A549 (cell line): ENCODE data around the gene DIP2C. TPM values are rescaled to one million over a fixed set of nuclear protein-coding genes. Genes with fewer than 3 reads are reported as not detected.

Experiments
- ATAC-seq, 2 experiments: fragments of 200-7000 bp in 1 of 2; fragments of >200 bp in 1 of 2; cut with Nextera tagmentation in 1 of 2; cut with Tn5 transposase in 1 of 2; 3 replicates each; pipeline versions ENCODE4 v1.8.0 to v1.9.1; 2018 to 2020; ENCODE audit warnings: mild to moderate bottlenecking in 1 of 2, moderate library complexity in 1 of 2
- CTCF ChIA-PET: fragments of 300-600 bp; sonication (Branson Sonifier 250); formaldehyde crosslinking; extraction: SDS; loops from one replicate; lab custom pipeline; 2021; ENCODE audit warnings: antibody characterized with exemption, inconsistent platforms; lab: Yijun Ruan, JAX
- POLR2A ChIA-PET: fragments of 350-600 bp; formaldehyde crosslinking; extraction: SDS; loops from one replicate; lab custom pipeline; 2021; ENCODE audit warnings: antibody characterized with exemption, inconsistent platforms; lab: Yijun Ruan, JAX
- DNase-seq, 2 experiments: peaks; one replicate each; pipeline versions ENCODE4 v3.0.0 to v3.0.0-alpha.2; 2011 to 2016; ENCODE audit warnings: low read depth in 1 of 2, low spot score in 1 of 2
- FAIRE-seq: peaks from 2 replicates; lab custom pipeline; 2011; peaks lifted over from hg19 to GRCh38; lab: Jason Lieb, UNC
- H3K27ac ChIP-seq, 2 experiments: fragments of >200 bp; sonication (Bioruptor Twin); formaldehyde crosslinking; 3 replicates each; pipeline ENCODE4 v1.5.1; 2016 to 2017
- H3K4me1 ChIP-seq: fragments of >200 bp; sonication (Bioruptor Twin); formaldehyde crosslinking; 3 replicates; pipeline ENCODE4 v1.6.1; 2016
- H3K4me2 ChIP-seq: fragments of >200 bp; sonication (Bioruptor Twin); formaldehyde crosslinking; 3 replicates; pipeline ENCODE4 v1.6.1; 2016
- H3K4me3 ChIP-seq: fragments of >200 bp; sonication (Bioruptor Twin); formaldehyde crosslinking; 3 replicates; pipeline ENCODE4 v1.5.1; 2016
- H3K9me3 ChIP-seq: fragments of >200 bp; sonication (Bioruptor Twin); formaldehyde crosslinking; 3 replicates; pipeline ENCODE4 v1.6.1; 2016
- CBX2 ChIP-seq: fragments of 200-600 bp; sonication (generic); IDR thresholded peaks from 2 replicates; pipeline ENCODE4 v1.6.1; 2016; ENCODE audit warnings: low read depth, mild to moderate bottlenecking, borderline replicate concordance
- CBX8 ChIP-seq: fragments of 200-600 bp; sonication (generic); IDR thresholded peaks from 2 replicates; pipeline ENCODE4 v1.6.1; 2016
- CHD2 ChIP-seq: fragments of 150-350 bp; IDR thresholded peaks from 2 replicates; pipeline ENCODE4 v1.6.1; 2014; ENCODE audit warnings: low read length; ENCODE audit not compliant: partially characterized antibody
- EHF ChIP-seq: fragments of 250-450 bp; sonication (Bioruptor Pico); IDR thresholded peaks from 2 replicates; pipeline ENCODE4 v1.5.0; 2020; ENCODE audit warnings: mild to moderate bottlenecking
- EP300 ChIP-seq, 2 experiments: fragments of >200 bp; sonication (Bioruptor Twin); formaldehyde crosslinking; IDR thresholded peaks; 2 replicates in 1 of 2; 3 replicates in 1 of 2; pipeline ENCODE4 v1.6.1; 2016 to 2017
- FOSL2 ChIP-seq, 2 experiments: fragments of 450-650 bp in 1 of 2; fragments of >200 bp in 1 of 2; sonication (Bioruptor Twin) in 1 of 2; formaldehyde crosslinking; IDR thresholded peaks; 2 replicates each; pipeline versions ENCODE4 v1.5.0 to v1.6.1; 2016 to 2020; ENCODE audit warnings: mild to moderate bottlenecking in 1 of 2, moderate library complexity in 1 of 2
- GATA3 ChIP-seq: IDR thresholded peaks from 2 replicates; pipeline ENCODE4 v1.6.1; 2012; ENCODE audit warnings: borderline replicate concordance
- HDAC2 ChIP-seq: fragments of 200-600 bp; sonication (generic); IDR thresholded peaks from 2 replicates; pipeline ENCODE4 v1.6.1; 2016
- HEYL ChIP-seq: fragments of 250-450 bp; sonication (Bioruptor Pico); IDR thresholded peaks from 2 replicates; pipeline ENCODE4 v1.8.0; 2021; ENCODE audit warnings: mild to moderate bottlenecking, moderate library complexity
- MAFK ChIP-seq: fragments of 450-650 bp; IDR thresholded peaks from 2 replicates; pipeline ENCODE4 v1.6.1; 2014; ENCODE audit not compliant: partially characterized antibody
- MAX ChIP-seq: IDR thresholded peaks from 2 replicates; pipeline ENCODE4 v1.6.1; 2012
- NFE2L2 ChIP-seq: fragments of 150-350 bp; conservative IDR thresholded peaks from 2 replicates; pipeline ENCODE4 v1.6.1; 2014; ENCODE audit warnings: low read length
- POLR2A ChIP-seq: IDR thresholded peaks from 2 replicates; pipeline ENCODE4 v1.6.1; 2012; ENCODE audit warnings: mild to moderate bottlenecking, low read length
- POLR2AphosphoS2 ChIP-seq: conservative IDR thresholded peaks from 2 replicates; pipeline ENCODE4 v1.6.1; 2012; ENCODE audit warnings: low read length, improper control_type of control experiment, inconsistent platforms
- REST ChIP-seq: fragments of 200-600 bp; sonication (generic); IDR thresholded peaks from 2 replicates; pipeline ENCODE4 v1.6.1; 2016; ENCODE audit warnings: antibody characterized with exemption, mild to moderate bottlenecking, moderate library complexity
- TP53 ChIP-seq: fragments of 250-450 bp; sonication (Bioruptor Pico); IDR thresholded peaks from 2 replicates; pipeline ENCODE4 v1.5.0; 2021; ENCODE audit warnings: mild to moderate bottlenecking, moderate library complexity
- ZC3H11A ChIP-seq: fragments of 450-650 bp; IDR thresholded peaks from 2 replicates; pipeline ENCODE4 v1.6.1; 2014; ENCODE audit warnings: antibody characterized with exemption, mild to moderate bottlenecking
- WGBS: methylation state at CpG from one replicate; pipeline ENCODE4 v1.1.6; 2017; ENCODE audit errors: missing lambda C conversion rate; 5-methylcytosine and 5-hydroxymethylcytosine counted together
- polyA plus RNA-seq, 4 experiments: library from polyadenylated mRNA; depleted of rRNA in 3 of 4; stranded (reverse); fragments of >200 nt; fragmentation: RNase III in 1 of 4; extraction: RNeasy Plus Mini Kit Qiagen cat#74134 plus additional on column Dnase treatment in 1 of 4; gene quantifications; 2 replicates in 3 of 4; 3 replicates in 1 of 4; pipeline ENCODE4 v1.2.3, GENCODE V29; 2011 to 2017
- TF ChIP-seq, protein P1 (sequence below): fragments of >200 bp; sonication (Bioruptor Twin); formaldehyde crosslinking; IDR thresholded peaks from 3 replicates; pipeline ENCODE4 v1.5.1; 2016
- TF ChIP-seq, protein P2 (sequence below): fragments of 250-450 bp; sonication (Bioruptor Pico); IDR thresholded peaks from 2 replicates; pipeline ENCODE4 v1.5.0; 2021; ENCODE audit warnings: mild to moderate bottlenecking, moderate library complexity, borderline replicate concordance
- TF ChIP-seq, protein P3 (sequence below): fragments of 450-650 bp; IDR thresholded peaks from 2 replicates; pipeline ENCODE4 v1.6.1; 2014; ENCODE audit warnings: antibody characterized with exemption

DIP2C gene
- polyA plus RNA-seq, 2 of the 4 experiments (the other 2 are of a cell fraction) = 3.7 to 5.0 TPM

- ChIA-PET CTCF (no interaction called here), POLR2A (no interaction called here)
- Histone ChIP-seq H3K4me3 (no peak overlapping the region), H3K27ac (no peak overlapping the region), H3K9me3 (no peaks in the 10 kb centered on the region), H3K4me2 (no peak overlapping the region), H3K4me1 (peaks cover 4% of the 10 kb centered on the region; the same call in 1 of the 3 replicates)
- DNase-seq (no peak), FAIRE-seq (no peak), ATAC-seq (no peak)
- TF ChIP-seq ZC3H11A (no peak), FOSL2 (IDR thresholded peaks at IDR 0.05) (no peak), FOSL2 (CRISPR knock-in tag; IDR thresholded peaks at IDR 0.05) (no peak), HEYL (CRISPR knock-in tag) (no peak), CBX8 (no peak)
- 74% methylated on average over 23 of the region's 30 CpGs for WGBS
Observed at GRCh38 chr10:697097-697875, 7.8 kb upstream of the DIP2C start.

- FAIRE-seq = no peak
- DNase-seq = no peak
- H3K4me2 ChIP-seq = no peak overlapping the region
- CTCF ChIA-PET = interaction anchor here (0.7 to 1.2 kb wide), 2 partner anchors 93 to 184 kb away, joined by 3 to 4 read pairs; no protein-coding TSS in a partner anchor
- no peaks in the 10 kb centered on the region for H3K9me3 ChIP-seq
- no peak overlapping the region for H3K27ac ChIP-seq
- WGBS = 87% methylated on average over 6 of the region's 14 CpGs
- no peak overlapping the region for H3K4me3 ChIP-seq
- ATAC-seq = no peak
- H3K4me1 ChIP-seq = peaks cover 6% of the 10 kb centered on the region
- TF ChIP-seq MAFK (no peak), REST (no peak), NFE2L2 (no peak), POLR2A (no peak), HDAC2 (no peak), EHF (no peak), CHD2 (no peak), MAX (no peak), GATA3 (no peak), EP300 (IDR thresholded peaks at IDR 0.05) (no peak), HEYL (CRISPR knock-in tag) (no peak), CBX2 (no peak), TP53 (CRISPR knock-in tag) (no peak), POLR2AphosphoS2 (no peak), FOSL2 (IDR thresholded peaks at IDR 0.05) (no peak), FOSL2 (CRISPR knock-in tag; IDR thresholded peaks at IDR 0.05) (no peak)
- TF ChIP-seq, protein P1, sequence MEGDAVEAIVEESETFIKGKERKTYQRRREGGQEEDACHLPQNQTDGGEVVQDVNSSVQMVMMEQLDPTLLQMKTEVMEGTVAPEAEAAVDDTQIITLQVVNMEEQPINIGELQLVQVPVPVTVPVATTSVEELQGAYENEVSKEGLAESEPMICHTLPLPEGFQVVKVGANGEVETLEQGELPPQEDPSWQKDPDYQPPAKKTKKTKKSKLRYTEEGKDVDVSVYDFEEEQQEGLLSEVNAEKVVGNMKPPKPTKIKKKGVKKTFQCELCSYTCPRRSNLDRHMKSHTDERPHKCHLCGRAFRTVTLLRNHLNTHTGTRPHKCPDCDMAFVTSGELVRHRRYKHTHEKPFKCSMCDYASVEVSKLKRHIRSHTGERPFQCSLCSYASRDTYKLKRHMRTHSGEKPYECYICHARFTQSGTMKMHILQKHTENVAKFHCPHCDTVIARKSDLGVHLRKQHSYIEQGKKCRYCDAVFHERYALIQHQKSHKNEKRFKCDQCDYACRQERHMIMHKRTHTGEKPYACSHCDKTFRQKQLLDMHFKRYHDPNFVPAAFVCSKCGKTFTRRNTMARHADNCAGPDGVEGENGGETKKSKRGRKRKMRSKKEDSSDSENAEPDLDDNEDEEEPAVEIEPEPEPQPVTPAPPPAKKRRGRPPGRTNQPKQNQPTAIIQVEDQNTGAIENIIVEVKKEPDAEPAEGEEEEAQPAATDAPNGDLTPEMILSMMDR = no peak
- TF ChIP-seq, protein P2, sequence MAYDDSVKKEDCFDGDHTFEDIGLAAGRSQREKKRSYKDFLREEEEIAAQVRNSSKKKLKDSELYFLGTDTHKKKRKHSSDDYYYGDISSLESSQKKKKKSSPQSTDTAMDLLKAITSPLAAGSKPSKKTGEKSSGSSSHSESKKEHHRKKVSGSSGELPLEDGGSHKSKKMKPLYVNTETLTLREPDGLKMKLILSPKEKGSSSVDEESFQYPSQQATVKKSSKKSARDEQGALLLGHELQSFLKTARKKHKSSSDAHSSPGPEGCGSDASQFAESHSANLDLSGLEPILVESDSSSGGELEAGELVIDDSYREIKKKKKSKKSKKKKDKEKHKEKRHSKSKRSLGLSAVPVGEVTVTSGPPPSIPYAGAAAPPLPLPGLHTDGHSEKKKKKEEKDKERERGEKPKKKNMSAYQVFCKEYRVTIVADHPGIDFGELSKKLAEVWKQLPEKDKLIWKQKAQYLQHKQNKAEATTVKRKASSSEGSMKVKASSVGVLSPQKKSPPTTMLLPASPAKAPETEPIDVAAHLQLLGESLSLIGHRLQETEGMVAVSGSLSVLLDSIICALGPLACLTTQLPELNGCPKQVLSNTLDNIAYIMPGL (CRISPR knock-in tag) = no peak
- TF ChIP-seq, protein P3, sequence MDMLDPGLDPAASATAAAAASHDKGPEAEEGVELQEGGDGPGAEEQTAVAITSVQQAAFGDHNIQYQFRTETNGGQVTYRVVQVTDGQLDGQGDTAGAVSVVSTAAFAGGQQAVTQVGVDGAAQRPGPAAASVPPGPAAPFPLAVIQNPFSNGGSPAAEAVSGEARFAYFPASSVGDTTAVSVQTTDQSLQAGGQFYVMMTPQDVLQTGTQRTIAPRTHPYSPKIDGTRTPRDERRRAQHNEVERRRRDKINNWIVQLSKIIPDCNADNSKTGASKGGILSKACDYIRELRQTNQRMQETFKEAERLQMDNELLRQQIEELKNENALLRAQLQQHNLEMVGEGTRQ = no peak
- TF ChIP-seq, all 56 proteins: peak for 0
- POLR2A ChIA-PET = no interaction called here
Observed at GRCh38 chr10:695396-695795, 5.9 kb upstream of the DIP2C start.
